ENCODE measurements around the gene TMEM214.
A peak's percentile ranks its signal among the peaks of the same experiment; 100 is the strongest.

Gene TMEM214

GRCh38 chr2:27041752-27042151, 9.0 kb downstream of the TMEM214 start:
- no peak for DNase-seq

- no peak for DNase-seq
Observed at GRCh38 chr2:27042159-27042661, 9.4 kb downstream of the TMEM214 start.

GRCh38 chr2:27042985-27043634, 10.3 kb downstream of the TMEM214 start:
- DNase-seq = no peak

- DNase-seq = no peak
Observed at GRCh38 chr2:27049422-27050280, 16.9 kb downstream of the TMEM214 start.

GRCh38 chr2:27050281-27050995, 17.7 kb downstream of the TMEM214 start:
- peak; percentile 99 for DNase-seq

- peak; percentile 97 for DNase-seq
Observed at GRCh38 chr2:27050996-27051901, 18.5 kb downstream of the TMEM214 start, which contains the start of gene AGBL5. Gene AGBL5, plus strand, starts transcription at chr2:27051668. Its CDS starts 1,291 bp downstream, at chr2:27052959.

GRCh38 chr2:27051902-27052645, 19.3 kb downstream of the TMEM214 start:
- DNase-seq = no peak

GRCh38 chr2:27053321-27053720, 20.6 kb downstream of the TMEM214 start:
- DNase-seq = no peak

- no peak for DNase-seq
Observed at GRCh38 chr2:27053776-27054175, 21.0 kb downstream of the TMEM214 start.

- DNase-seq = no peak
Observed at GRCh38 chr2:27054721-27055120, 22.0 kb downstream of the TMEM214 start.

- DNase-seq = no peak
Observed at GRCh38 chr2:27057184-27057583, 24.4 kb downstream of the TMEM214 start.

- no peak for DNase-seq
Observed at GRCh38 chr2:27058210-27058609, 25.4 kb downstream of the TMEM214 start.

- no peak for DNase-seq
Observed at GRCh38 chr2:27059141-27059820, 26.5 kb downstream of the TMEM214 start.

- DNase-seq = no peak
Observed at GRCh38 chr2:27060323-27060722, 27.6 kb downstream of the TMEM214 start.

GRCh38 chr2:27065128-27065527, 32.4 kb downstream of the TMEM214 start:
- no peak for DNase-seq

GRCh38 chr2:27067385-27067784, 34.6 kb downstream of the TMEM214 start:
- no peak for DNase-seq

- no peak for DNase-seq
Observed at GRCh38 chr2:27069436-27069835, 36.7 kb downstream of the TMEM214 start.

GRCh38 chr2:27069961-27070618, 37.3 kb downstream of the TMEM214 start:
- no peak for DNase-seq

- no peak for DNase-seq
Observed at GRCh38 chr2:27070653-27071276, 38.0 kb downstream of the TMEM214 start.

Data from KG1 (cell line).